ENCODE data around the gene SLCO2A1.

GRCh38 chr3:134059671-134060560 is 30.2 kb upstream of the SLCO2A1 start:
- TF ChIP-seq EZH2 (IDR thresholded peaks at IDR 0.05; ENCODE audit: low read depth, unreplicated experiment), result no peak
- no peak for TF ChIP-seq POLR2AphosphoS5 (IDR thresholded peaks at IDR 0.05; ENCODE audit: low read depth)
- no peak for TF ChIP-seq NANOG (IDR thresholded peaks at IDR 0.05; ENCODE audit: borderline replicate concordance)
- TF ChIP-seq CTCF (conservative IDR thresholded peaks at IDR 0.05; ENCODE audit: low read depth in 2 of 2), result peak in 1 of 2 experiments; percentile 40; a peak in 2 of 4 replicates

Data from GM23338 (cell line).